A204.1 (cell line): ENCODE measurements around the gene BEST2.
"Not testable (repeated sequence)": the region's sequence is repeated elsewhere in the genome, so short reads cannot be mapped to it uniquely, and the experiment has no call there.

Experiments
- FAIRE-seq: peaks from 2 replicates; lab custom pipeline; 2012; peaks lifted over from hg19 to GRCh38; lab: Jason Lieb, UNC

The BEST2 gene

DNA sequence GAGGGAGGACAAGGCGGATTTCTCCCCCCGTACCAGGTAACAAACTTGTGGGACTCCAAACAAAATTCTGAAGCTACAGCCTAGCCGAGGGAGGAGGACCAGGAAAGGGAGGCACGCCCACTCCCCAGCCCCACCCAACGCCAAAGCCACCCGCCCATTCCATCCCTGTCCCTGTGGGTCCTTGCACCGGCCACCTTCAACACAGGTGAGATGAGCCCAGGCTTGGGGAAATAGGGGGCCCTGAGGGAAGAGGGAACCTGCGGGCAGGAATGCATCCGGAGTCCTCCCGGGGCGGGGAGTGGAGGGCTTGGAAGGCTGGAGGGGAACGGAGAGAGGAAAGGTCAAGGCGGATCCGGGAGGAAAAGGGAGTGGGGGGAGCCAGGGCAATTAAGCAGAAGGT, at the start of gene BEST2:
Gene BEST2, plus strand, starts transcription at position 157 of the 400 bp plus-strand sequence. CDS start 802 bp downstream, outside the sequence.
- FAIRE-seq, result no peak

DNA sequence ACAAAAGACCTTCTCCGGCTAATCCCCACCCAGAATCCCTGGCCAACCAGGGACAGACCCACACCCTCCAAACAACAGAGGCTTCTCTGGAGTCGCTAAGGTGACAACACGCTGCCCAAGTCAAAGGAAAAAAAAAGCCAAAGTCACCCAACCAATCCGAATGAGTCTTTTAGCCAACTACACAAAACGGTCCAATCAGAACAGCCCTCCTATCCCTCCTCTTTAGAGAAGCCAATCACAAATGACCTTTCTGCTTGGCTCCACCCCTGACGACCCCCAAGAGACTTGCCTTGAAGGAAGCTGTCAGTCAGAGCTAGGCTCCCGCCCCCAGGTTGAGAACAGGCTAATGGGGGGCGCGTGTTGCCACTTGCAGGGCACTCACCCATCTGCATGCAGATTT, 48.5 kb upstream of the BEST2 start:
- FAIRE-seq, result peak; percentile 3

DNA sequence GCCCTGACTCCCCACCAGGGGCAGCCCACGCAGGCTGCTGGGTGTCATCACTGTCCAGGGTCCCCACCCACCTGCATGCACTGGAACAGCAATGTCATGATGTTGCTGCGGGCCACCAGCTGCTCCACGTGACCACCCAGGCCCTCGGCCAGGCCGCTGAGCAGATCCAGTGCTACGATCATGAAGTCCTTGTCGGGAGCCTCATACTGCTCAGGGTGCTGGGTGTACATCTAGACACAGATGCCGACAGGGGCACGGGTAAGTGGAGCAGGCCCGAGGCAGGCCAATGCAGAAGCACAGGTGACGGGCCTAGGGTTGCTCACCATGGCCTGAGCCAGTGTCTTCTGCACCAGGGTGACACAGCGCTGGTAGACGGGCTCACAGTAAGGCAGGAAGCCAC, 46.4 kb upstream of the BEST2 start:
- FAIRE-seq, result no peak

DNA sequence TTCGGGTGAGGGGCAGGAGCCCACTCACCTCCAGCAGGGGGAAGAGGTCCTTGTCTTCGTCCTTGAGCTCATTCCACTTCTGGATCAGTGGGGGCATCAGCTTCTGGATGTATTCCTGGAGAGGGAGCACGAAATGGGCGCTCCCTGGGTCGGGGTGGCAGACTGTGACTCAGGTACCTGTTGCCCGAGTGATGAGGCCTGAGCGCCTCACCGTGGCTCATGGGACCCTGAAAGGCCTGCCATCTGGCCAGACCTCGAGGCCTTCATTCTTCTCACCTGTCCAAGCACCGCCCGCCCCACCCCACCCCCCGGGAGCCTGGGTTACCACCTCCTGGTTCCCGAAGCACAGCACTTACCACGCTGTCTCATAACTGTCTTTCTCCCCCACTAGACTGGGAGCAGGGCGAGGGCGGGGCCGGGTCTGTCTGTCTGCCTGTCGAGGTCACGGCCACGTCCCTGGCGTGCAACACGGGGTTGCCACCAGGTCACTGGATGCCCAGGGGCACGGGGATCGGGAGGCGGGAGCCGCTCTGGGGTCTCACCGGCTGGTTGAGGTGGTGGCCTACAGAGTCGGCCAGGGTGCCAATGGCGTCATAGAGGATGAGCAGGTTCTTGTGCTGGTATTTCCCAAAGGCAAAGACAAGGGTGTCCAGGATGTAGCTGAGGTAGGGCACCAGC, 45.8 kb upstream of the BEST2 start:
- FAIRE-seq, result no peak

DNA sequence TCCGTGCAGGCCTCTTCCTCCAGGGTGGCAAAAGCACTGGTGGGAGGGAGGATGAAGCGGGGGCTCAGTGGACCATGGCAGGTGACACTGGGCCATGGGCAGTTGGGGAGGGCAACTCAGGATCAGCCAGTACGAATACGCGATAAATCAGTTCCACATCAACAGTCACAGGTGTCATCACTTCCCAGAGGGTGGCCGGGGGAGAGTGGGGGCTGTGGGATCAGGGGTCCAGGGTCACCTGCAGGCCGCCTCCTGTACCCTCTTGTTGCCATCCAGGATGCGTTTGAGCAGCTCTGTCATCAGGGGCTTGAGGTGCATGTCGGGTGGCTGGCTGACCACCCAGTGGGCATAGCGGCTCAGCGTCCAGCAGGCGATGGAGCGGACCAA, 45.3 kb upstream of the BEST2 start:
- FAIRE-seq, result no peak

DNA sequence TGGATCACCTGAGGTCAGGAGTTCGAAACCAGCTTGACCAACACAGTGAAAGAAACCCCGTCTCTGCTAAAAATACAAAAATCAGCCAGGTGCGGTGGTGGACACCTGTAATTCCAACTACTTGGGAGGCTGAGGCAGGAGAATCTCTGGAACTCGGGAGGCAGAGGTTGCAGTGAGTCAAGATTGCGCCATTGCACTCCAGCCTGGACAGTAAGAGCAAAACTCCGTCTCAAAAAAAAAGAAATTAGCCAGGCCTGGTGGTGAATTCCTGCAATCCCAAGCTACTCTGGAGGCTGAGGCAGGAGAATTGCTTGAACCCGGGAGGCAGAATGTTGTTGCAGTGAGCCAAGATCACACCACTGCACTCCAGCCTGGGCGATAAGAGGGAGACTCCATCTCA, 43.0 kb upstream of the BEST2 start:
- no peak for FAIRE-seq

DNA sequence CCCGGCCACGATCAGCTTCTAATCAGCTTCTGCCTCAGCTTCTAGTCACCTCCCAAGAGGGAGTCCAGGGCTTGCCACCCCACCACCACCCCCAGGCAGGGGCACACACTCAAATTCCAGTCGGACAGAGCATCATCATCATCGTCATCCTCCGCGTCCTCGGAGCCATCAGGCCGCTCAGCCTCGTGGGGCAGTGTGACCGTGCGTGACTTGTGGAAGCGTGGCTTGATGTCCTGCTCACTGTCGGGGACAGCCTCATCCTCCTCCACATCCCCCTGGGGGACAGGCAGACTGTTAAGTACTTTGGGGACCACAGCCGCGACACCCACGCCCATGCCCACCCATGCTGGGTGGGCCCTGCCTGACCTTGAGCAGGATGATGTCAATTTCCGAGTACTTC, 40.4 kb upstream of the BEST2 start:
- no peak for FAIRE-seq

DNA sequence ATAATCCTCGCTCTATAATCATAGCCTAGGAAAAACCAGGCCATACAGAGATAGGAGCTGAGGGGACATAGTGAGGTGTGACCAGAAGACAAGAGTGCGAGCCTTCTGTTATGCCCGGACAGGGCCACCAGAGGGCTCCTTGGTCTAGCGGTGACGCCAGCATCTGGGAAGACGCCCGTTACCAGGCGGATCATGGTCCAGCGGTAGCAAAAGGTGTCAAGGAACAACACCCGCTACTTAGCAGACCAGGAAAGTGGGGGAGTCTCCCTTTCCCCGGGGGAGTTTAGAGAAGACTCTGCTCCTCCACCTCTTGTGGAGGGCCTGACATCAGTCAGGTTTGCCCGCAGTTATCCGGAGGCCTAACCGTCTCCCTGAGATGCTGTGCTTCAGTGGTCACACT, 39.5 kb upstream of the BEST2 start:
- FAIRE-seq, result not testable (repeated sequence)

DNA sequence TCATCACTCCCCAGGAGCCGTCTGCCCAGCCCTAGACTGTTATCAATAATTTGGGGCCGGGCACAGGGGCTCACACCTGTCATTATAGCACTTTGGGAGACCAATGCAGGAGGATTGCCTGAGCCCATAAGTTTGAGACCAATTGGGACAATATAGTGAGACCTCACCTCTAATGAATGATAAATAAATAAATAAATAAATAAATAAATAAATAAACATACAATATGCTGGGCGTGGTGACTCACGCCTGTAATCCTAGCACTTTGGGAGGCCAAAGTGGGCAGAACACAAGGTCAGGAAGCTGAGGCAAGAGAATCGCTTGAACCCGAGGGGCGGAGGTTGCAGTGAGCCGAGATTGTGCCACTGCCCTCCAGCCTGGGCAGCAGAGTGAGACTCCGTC, 38.3 kb upstream of the BEST2 start:
- FAIRE-seq, result not testable (repeated sequence)

DNA sequence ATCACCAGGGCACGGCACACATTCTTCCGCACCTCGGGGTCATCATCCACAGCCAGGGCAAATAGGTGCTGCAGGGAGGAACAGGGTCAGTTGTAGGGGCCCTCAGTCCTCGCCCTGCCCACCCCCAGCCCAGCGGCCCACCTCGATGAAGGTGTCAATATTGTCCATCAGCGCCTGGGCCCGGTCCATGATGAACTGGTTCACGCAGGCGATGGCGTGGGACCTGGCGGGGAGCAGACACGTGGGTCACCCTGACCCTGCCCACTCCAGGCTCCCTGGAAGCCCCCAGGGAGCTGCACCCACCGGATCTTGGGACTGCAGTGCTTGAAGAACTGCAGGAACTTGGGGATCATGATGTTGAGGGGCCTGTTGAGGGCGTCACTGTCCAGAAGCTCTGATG, 36.5 kb upstream of the BEST2 start:
- no peak for FAIRE-seq

DNA sequence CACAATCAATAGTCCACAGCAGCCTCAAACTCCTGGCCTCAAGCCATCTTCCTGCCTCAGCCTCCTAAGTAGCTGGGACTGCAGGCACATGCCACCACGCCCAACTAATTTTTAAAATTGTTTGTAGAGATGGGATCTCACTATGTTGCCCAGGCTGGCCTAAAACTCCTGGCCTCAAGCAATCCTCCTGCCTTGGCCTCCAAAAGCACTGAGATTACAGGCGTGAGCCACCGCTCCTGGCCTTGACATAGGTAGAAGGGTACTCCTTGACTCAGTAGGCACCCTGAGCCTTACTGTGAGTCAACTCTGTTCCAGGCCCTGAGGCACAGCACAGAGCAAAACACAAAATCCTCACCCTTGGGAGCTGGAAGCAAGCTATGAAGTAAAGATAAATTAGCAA, 35.7 kb upstream of the BEST2 start:
- no peak for FAIRE-seq

DNA sequence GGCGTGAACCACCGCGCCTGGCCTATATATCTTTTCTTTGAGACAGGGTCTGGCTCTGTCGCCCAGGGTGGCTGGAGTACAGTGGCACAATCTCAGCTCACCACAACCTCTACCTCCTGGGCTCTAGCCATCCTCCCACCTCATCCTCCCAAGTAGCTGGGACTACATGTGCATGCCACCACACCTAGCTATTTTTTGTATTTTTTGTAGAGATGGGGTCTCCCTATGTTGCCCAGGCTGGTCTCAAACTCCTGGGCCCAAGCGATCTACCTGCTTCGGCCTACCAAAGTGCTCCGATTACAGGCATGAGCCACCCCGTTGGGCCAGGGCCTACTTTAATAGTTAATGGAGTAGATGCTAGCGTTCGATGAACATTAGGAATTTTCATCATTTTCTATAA, 31.3 kb upstream of the BEST2 start:
- no peak for FAIRE-seq

DNA sequence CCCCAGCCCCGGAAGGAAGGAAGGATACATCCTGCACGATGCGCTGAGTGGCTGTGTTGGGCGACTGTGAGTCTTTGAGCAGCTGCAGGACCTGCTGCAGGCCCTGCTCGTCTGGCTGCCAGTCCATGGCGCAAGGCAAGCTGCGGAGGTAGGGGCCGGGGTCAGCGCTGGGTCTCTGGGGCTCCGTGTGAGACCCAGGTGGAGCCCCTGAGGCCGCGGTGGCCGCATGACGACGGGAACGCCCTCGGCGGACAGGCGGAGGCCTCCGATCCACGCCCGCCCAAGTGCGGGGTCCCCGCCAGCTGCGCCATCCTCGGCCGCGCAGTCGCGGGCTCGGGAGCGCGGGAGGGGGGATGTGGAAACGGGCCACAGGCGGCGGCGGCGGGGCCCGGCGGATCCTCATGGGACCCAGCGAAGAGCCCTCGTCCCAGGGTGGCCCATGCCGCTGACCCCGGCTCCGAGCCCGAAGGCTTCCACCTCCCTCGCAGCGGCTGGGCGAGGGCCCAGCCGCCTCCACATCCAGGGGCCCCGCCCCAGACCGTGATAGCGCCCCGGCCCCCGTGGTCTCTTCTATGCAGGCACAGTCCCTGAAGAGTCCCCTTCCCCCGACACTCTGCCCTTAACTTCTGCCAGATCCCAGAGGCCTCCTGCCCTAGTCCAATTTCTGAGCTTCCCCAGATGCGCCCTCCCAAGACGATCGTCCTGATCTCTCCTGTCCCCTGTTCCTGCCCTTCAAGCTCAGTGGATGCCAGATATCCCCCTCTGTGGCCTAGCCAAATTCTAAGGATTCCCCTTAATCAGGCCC, 30.5 kb upstream of the BEST2 start:
- FAIRE-seq, result no peak

DNA sequence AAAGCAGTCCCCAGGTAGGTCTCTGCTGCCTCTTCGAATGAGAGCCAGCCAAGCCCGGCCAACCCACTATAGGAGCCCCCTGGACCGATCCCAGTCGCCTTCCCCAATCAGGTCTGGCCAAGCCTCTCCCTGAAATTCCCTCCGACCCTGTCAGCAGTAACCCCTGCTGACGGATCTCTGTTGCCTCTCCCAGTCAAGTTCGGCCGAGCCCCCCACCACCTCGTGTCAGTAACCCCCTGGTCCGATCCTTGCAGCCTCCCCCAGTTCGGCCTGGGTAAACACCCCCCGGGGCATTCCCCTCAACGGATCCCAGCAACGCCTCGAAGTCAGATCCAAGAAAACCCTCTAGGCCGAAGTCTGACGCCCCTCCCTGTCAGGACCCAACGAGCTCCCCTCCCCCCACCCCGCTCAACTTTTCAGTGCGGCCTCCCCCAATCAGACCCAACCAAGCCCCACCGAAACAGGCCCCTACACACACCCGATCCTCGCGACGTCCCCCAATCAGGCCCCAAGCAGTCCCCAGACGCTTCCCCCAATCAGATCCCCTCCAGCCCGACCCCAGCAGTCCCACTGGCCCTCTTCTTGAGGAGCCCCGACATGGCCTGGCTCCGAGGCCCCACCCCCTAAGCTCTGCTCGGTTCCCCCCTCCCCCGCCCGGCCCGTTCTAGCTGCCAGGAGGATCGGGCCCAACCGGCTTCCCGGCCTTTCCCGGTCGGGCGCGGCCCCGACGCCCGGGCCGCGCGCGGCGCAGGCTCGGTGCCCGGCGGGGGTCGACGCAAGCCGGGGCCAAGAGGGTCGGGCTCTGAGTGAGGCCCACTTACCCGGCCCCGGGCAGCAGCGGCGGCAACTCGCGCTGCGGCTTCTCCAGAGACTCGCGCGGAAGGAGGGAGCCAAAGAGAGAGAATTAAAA, 29.7 kb upstream of the BEST2 start:
- no peak for FAIRE-seq

DNA sequence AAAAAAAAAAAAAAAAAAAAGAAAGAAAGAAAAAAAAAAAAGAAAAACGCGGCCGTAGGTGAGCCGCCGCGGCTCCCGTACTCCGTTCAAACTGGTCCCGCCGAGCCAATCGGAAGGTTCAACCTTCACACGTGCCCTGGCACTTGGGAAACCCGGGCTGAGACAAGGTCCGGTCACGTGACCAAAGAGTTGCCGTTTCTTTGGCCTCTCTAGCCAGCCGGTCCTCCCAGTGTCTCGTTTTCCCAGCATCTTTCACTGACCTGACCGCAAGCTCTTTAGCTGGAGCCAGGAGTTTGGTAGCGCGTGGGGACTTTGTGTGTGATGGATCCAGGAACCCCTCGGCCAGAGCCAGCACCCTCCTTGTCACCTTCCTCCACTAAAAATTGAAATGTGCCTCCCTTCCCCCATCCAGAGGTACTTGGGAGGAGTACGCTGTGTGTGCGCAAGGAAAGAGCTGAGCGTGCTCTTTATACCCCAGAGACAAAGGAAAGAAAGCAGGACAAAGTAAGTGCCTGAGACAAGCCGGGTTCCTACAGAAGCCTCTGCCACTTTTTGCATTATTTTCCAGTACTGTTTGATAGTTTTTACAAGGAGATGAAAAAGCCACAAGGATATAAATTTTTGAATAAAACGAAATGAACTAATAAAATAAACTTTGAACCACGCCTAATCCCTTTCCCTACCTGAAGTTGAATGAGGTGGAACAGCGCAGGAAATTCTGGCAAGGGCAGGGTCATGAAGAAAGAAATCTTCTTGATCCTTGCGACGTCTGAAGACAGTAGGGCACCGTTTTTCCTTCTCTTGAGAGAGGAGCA, 28.8 kb upstream of the BEST2 start:
- peak; percentile 97 for FAIRE-seq

DNA sequence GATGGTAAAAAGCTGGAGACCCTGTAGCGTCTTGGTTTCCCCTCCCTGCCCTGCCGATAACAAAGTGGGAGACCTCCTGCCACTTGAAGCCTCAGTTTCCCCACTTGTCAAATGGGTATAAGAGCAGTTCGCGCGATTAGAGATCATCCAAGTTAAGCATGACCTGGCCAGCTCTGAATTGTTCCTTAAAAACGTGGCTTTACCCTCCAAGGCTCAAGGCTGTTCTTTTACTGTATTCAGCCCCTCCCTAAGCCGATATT, 28.3 kb upstream of the BEST2 start:
- no peak for FAIRE-seq

DNA sequence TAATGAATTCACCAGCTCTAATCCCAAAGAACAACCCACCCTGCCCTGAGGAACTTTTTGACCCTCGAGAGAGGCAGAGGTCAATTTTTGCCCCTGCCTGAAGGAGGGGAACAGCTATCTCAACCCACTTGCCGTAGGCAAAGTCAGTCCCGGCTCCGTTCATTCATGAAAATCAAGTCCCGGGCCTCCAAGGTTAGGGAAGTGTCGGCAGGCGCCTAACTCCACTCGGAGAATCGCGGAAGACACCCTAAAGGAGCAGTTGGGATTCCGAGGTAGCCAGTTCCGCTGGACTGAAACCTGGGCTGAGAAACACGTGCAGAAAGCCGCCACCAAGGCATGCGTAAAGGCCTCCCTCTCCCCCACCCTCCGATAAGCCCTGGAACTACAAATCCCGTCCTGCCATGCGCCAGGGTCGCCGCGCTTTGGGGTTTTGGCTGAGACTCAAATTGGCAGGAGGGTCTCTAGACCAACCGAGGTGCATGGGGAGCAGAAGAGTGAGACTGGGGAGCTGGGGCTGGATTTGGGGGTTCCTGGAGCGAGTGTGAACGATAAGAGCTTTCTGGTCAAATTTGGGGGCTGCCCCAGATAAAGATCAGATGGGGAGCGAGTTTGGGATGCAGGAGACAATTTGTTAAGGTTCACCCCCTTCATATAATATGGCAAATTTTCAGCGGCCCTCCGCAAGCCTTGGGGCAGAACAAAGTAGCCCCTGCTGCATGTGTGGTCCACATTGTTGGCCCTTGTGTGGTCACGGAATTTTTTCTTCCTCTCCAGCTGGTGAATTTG, 27.8 kb upstream of the BEST2 start, which contains the start of gene TNPO2:
Gene TNPO2, minus strand, starts transcription at position 292 of the 786 bp plus-strand sequence. CDS start 2,955 bp downstream, outside the sequence.
- no peak for FAIRE-seq

DNA sequence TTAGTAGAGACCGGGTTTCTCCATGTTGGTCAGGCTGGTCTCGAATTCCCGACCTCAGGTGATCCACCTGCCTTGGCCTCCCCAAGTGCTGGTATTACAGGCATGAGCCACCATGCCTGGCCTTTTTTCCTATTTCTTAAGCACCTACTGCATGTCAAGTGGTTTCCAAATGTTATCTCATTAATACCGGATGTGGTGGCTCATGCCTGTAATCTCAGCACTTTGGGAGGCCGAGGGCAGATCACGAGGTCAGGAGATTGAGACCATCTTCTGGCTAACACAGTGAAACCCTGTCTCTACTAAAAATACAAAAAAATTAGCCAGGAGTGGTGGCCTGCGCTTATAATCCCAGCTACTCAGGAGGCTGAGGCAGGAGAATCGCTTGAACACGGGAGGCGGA, 26.0 kb upstream of the BEST2 start:
- FAIRE-seq, result not testable (repeated sequence)

DNA sequence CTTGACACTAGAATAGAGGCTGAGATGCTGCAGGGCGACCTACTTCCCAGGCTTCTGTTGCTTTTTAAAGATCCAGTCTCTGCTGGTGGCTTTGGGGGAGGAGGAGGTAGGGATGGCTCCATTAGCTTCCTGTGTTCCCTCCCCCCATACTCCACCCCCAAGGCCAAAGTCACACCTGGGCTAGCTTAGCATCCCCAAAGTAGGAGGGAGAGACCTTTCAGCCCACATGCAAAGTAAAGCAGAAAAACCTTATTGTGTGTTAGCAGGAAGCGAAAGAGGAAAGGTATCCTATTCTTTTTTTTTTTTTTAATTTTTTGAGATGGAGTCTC, 24.6 kb upstream of the BEST2 start:
- FAIRE-seq, result no peak

DNA sequence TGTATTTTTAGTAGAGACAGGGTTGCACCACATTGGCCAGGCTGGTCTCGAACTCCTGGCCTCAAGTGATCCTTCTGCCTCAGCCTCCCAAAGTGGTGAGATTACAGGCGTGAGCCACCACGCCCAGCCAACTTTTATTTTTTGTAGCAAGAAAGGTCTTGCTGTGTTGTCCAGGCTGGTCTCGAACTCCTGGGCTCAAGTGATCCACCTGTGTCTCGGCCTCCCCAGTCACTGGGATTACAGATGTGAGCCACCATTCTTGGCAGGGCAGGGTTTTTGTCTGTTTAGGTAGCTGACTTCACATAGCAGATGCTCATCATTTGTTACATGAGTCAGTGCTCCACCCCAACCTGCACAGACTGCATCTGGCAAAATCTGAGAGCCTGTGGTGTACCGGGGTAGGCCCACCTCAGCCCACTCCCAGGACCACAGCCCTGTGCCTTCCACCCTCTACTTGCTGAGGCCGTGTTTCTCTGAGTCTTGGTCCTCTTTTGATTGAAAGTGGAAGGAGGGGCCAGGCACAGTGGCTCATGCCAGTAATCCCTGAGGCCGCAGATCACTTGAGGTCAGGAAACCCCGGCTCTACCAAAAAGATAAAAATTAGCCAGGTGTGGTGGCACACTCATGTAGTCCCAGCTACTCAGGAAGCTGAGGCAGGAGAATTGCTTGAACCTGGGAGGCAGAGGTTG, 23.7 kb upstream of the BEST2 start:
- no peak for FAIRE-seq

DNA sequence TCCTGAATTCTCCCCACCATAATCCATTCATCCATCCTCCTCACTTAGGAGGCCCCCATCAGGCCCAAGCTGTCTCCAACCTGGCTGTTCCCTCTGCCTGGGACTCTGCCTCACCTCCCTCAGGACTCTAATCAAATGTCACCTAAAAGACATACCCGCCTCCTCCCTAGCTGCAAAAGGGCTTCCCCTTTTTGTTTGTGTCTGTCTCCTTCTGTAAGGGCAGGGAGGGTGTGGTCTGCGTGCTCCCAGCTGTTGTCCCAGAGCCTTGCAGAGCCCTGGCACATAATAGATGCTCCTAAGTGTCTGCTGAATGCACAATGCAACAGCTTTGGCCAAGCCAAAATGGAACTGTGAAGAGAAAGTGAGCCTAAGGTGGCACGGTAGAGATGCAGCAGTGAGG, 21.5 kb upstream of the BEST2 start:
- no peak for FAIRE-seq
